ENCODE data around the gene HOXA9.

- TF ChIP-seq CTCF (IDR thresholded peaks at IDR 0.05; ENCODE audit: poor library complexity, severe bottlenecking) = no peak
- no peak for TF ChIP-seq MXI1 (conservative IDR thresholded peaks at IDR 0.05; ENCODE audit: poor library complexity, severe bottlenecking)
- no peak for TF ChIP-seq POLR2AphosphoS5 (IDR thresholded peaks at IDR 0.05)
- TF ChIP-seq REST (IDR thresholded peaks at IDR 0.05; ENCODE audit: borderline replicate concordance) = no peak
- TF ChIP-seq EP300 (conservative IDR thresholded peaks at IDR 0.05; ENCODE audit: poor library complexity, severe bottlenecking) = no peak
- TF ChIP-seq EZH2 (IDR thresholded peaks at IDR 0.05; ENCODE audit: borderline replicate concordance, insufficient read depth, low read length, poor library complexity, severe bottlenecking) = no peak
- TF ChIP-seq SMC3 (conservative IDR thresholded peaks at IDR 0.05; ENCODE audit: poor library complexity) = no peak
Measured at GRCh38 chr7:27161721-27162560, 3.4 kb downstream of the HOXA9 start.

All from neural cell (in vitro differentiated cells).